ENCODE results near the gene IVNS1ABP.
"Not testable (repeated sequence)": the region's sequence is repeated elsewhere in the genome, so short reads cannot be mapped to it uniquely, and the experiment has no call there.

IVNS1ABP gene

GRCh38 chr1:185317034-185317885 lies at the start of gene IVNS1ABP:
Gene IVNS1ABP (minus strand): TSS chr1:185317243. CDS start chr1:185309493, 7,750 bp downstream.
- peak; percentile 66 for DNase-seq (ENCODE audit: low read depth)

GRCh38 chr1:185365951-185366350 lies 48.9 kb upstream of the IVNS1ABP start:
- no peak for DNase-seq (ENCODE audit: low read depth)

- not testable (repeated sequence) for DNase-seq (ENCODE audit: low read depth)
These were observed 47.5 kb upstream of the IVNS1ABP start for GRCh38 chr1:185364528-185364927.

GRCh38 chr1:185363205-185363604 lies 46.2 kb upstream of the IVNS1ABP start:
- DNase-seq (ENCODE audit: low read depth), result no peak

- no peak for DNase-seq (ENCODE audit: low read depth)
These were observed 43.7 kb upstream of the IVNS1ABP start for GRCh38 chr1:185360714-185361113.

GRCh38 chr1:185358957-185359356 lies 41.9 kb upstream of the IVNS1ABP start:
- DNase-seq (ENCODE audit: low read depth), result no peak

GRCh38 chr1:185355947-185356346 lies 38.9 kb upstream of the IVNS1ABP start:
- DNase-seq (ENCODE audit: low read depth), result no peak

GRCh38 chr1:185353124-185353523 lies 36.1 kb upstream of the IVNS1ABP start:
- no peak for DNase-seq (ENCODE audit: low read depth)

- no peak for DNase-seq (ENCODE audit: low read depth)
These were observed 34.9 kb upstream of the IVNS1ABP start for GRCh38 chr1:185351734-185352466.

- DNase-seq (ENCODE audit: low read depth), result no peak
These were observed 33.0 kb upstream of the IVNS1ABP start for GRCh38 chr1:185350027-185350442.

- no peak for DNase-seq (ENCODE audit: low read depth)
These were observed 32.5 kb upstream of the IVNS1ABP start for GRCh38 chr1:185349556-185349955.

GRCh38 chr1:185348985-185349384 lies 31.9 kb upstream of the IVNS1ABP start:
- no peak for DNase-seq (ENCODE audit: low read depth)

GRCh38 chr1:185348296-185348695 lies 31.3 kb upstream of the IVNS1ABP start:
- DNase-seq (ENCODE audit: low read depth), result no peak

GRCh38 chr1:185345913-185346720 lies 29.1 kb upstream of the IVNS1ABP start:
- DNase-seq (ENCODE audit: low read depth), result no peak

GRCh38 chr1:185343306-185343705 lies 26.3 kb upstream of the IVNS1ABP start:
- DNase-seq (ENCODE audit: low read depth), result no peak

GRCh38 chr1:185342672-185343259 lies 25.7 kb upstream of the IVNS1ABP start:
- no peak for DNase-seq (ENCODE audit: low read depth)

- no peak for DNase-seq (ENCODE audit: low read depth)
These were observed 25.0 kb upstream of the IVNS1ABP start for GRCh38 chr1:185342017-185342416.

GRCh38 chr1:185341196-185341781 lies 24.2 kb upstream of the IVNS1ABP start:
- no peak for DNase-seq (ENCODE audit: low read depth)

- DNase-seq (ENCODE audit: low read depth), result no peak
These were observed 21.9 kb upstream of the IVNS1ABP start for GRCh38 chr1:185338719-185339622.

- DNase-seq (ENCODE audit: low read depth), result no peak
These were observed 20.2 kb upstream of the IVNS1ABP start for GRCh38 chr1:185337246-185337645.

All from non-pigmented ciliary epithelial cell (primary cell).